LNCAP (cell line): Measurements from ENCODE around the gene TPPP3.

Experiments
- CTCF ChIP-seq: fragments of 450-650 bp; IDR thresholded peaks from 2 replicates; pipeline ENCODE4 v1.5.1; 2017; ENCODE audit warnings: mild to moderate bottlenecking

The TPPP3 gene

GRCh38 chr16:67393111-67393787 lies at the start of gene TPPP3:
Gene TPPP3 (minus strand): TSS chr16:67393498. CDS start chr16:67391111, 2,387 bp downstream.
- TF ChIP-seq CTCF = no peak

- TF ChIP-seq CTCF = no peak
Measured at GRCh38 chr16:67442581-67443255, 49.4 kb upstream of the TPPP3 start.

GRCh38 chr16:67441907-67442306 lies 48.6 kb upstream of the TPPP3 start:
- no peak for TF ChIP-seq CTCF

- no peak for TF ChIP-seq CTCF
Measured at GRCh38 chr16:67441271-67441753, 48.0 kb upstream of the TPPP3 start.

GRCh38 chr16:67438824-67439393 lies 45.6 kb upstream of the TPPP3 start:
- TF ChIP-seq CTCF = no peak

- no peak for TF ChIP-seq CTCF
Measured at GRCh38 chr16:67438098-67438791, 44.9 kb upstream of the TPPP3 start.

- no peak for TF ChIP-seq CTCF
Measured at GRCh38 chr16:67437513-67437912, 44.2 kb upstream of the TPPP3 start.
